ENCODE results near the gene RAB7B. TPM values are rescaled to one million over a fixed set of nuclear protein-coding genes. Genes with fewer than 3 reads are reported as not detected.

RAB7B gene
- total and polyA plus RNA-seq, 2 experiments from 2014 or later, result 7.1 to 7.6 TPM

DNA sequence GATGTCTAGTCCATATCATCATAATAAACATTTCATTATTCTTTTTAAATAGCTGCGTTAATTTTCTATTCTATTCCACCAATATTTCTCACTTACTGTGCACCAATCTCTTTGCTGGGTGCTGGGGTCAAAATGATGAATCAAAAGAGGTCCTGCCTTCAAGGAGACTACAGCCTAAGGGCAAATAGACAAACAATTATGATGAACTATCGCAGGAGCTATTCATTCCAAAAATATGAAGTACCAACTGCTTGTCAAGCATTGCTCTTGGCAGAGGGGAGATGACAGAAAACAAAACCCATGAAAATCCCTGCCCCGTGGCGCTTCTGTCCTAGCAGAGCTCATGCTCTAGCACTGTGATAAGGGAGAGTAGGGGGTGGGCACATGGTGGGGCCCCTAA, 31.1 kb downstream of the RAB7B start:
- Histone ChIP-seq H3K27ac (no peak overlapping the region), H3F3A (ENCODE audit: insufficient read depth) (no peaks in the 10 kb centered on the region; the same call in 1 of the 2 replicates), H3K9ac (no peak overlapping the region), H3K4me1 (ENCODE audit: insufficient read depth) (peaks cover 17% of the 10 kb centered on the region), H3K9me3 (ENCODE audit: low read depth) (no peaks in the 10 kb centered on the region), H3K9me2 (ENCODE audit: insufficient read depth) (no peaks in the 10 kb centered on the region), H2AFZ (no peak overlapping the region), H3K36me3 (ENCODE audit: low read depth) (no peaks in the 10 kb centered on the region), H3K79me2 (ENCODE audit: insufficient read depth) (no peaks in the 10 kb centered on the region), H4K20me1 (ENCODE audit: insufficient read depth) (no peaks in the 10 kb centered on the region), H3K4me3 (no peak overlapping the region), H3K27me3 (replicated peaks; ENCODE audit: insufficient read depth) (no peaks in the 10 kb centered on the region), H3K4me2 (ENCODE audit: unreplicated experiment) (no peak overlapping the region)
- 78 to 84% methylated on average over 4 of the region's 4 CpGs for WGBS, 2 experiments (ENCODE audit: low coverage in 1 of 2, low lambda C conversion rate in 2 of 2, missing lambda C conversion rate in 2 of 2)
- TF ChIP-seq EZH2 (IDR thresholded peaks at IDR 0.05; ENCODE audit: insufficient read depth, poor library complexity, severe bottlenecking) (no peak), EZH2phosphoT487 (IDR thresholded peaks at IDR 0.05; ENCODE audit: insufficient read depth, low read depth) (no peak)
- DNase-seq, result no peak
- in situ Hi-C loops (cut with MboI), result no loop called here

DNA sequence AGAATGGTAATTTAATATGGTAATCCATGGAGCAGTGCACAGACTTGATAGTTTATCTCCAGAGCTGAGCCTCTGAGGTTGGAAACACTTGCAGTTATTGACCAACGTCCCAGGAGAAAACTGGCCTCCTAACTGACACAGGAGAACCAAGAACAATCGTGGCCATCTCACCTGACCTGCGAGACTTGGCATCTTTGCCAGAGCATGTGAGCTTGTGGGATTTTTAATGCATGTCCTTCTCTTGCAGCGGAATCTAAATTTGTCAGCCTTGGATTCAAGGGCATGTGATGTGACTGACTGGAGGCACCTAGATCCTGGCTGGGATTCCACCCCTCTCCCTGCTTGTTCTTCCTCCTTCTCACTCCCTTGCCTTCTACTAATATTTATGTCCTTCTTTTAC, 32.1 kb downstream of the RAB7B start:
- TF ChIP-seq EZH2 (IDR thresholded peaks at IDR 0.05; ENCODE audit: insufficient read depth, poor library complexity, severe bottlenecking) (no peak), EZH2phosphoT487 (IDR thresholded peaks at IDR 0.05; ENCODE audit: insufficient read depth, low read depth) (no peak)
- Histone ChIP-seq H3K9me2 (ENCODE audit: insufficient read depth) (no peaks in the 10 kb centered on the region), H3K4me1 (ENCODE audit: insufficient read depth) (peaks cover 10% of the 10 kb centered on the region), H3K4me3 (no peak overlapping the region), H3K79me2 (ENCODE audit: insufficient read depth) (no peaks in the 10 kb centered on the region), H3K27me3 (replicated peaks; ENCODE audit: insufficient read depth) (no peaks in the 10 kb centered on the region), H3K36me3 (ENCODE audit: low read depth) (no peaks in the 10 kb centered on the region), H3K4me2 (ENCODE audit: unreplicated experiment) (no peak overlapping the region), H3K9ac (no peak overlapping the region), H3K27ac (no peak overlapping the region), H2AFZ (no peak overlapping the region), H3K9me3 (ENCODE audit: low read depth) (no peaks in the 10 kb centered on the region), H4K20me1 (ENCODE audit: insufficient read depth) (no peaks in the 10 kb centered on the region), H3F3A (ENCODE audit: insufficient read depth) (no peaks in the 10 kb centered on the region; the same call in 1 of the 2 replicates)
- no peak for DNase-seq
- in situ Hi-C loops (cut with MboI), result no loop called here
- 79 to 82% methylated on average over 4 of the region's 4 CpGs for WGBS, 2 experiments (ENCODE audit: low coverage in 1 of 2, low lambda C conversion rate in 2 of 2, missing lambda C conversion rate in 2 of 2)

DNA sequence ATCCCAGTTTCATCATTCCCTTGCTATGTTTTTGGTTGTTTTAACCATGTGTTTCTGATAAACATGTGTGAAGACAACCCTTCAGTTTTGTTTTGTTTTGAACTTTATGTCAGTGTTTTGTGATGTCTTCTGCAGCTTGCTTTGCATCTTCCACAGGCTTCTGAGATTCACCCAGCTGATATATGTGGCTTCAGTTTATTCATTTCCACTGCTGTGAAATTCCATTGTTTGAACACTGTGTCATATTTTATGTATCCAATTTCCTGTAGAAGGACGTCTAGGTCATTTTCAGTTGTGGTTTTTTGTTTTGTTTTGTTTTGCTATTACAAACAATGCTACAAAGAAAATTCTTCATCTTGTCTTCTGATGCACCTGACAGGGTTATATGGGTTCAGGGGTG, 32.7 kb downstream of the RAB7B start:
- Histone ChIP-seq H2AFZ (no peak overlapping the region), H3K4me3 (no peak overlapping the region), H3K9ac (no peak overlapping the region), H3K4me1 (ENCODE audit: insufficient read depth) (peaks cover 10% of the 10 kb centered on the region), H3F3A (ENCODE audit: insufficient read depth) (no peaks in the 10 kb centered on the region; the same call in 1 of the 2 replicates), H3K27me3 (replicated peaks; ENCODE audit: insufficient read depth) (no peaks in the 10 kb centered on the region), H3K9me3 (ENCODE audit: low read depth) (no peaks in the 10 kb centered on the region), H3K36me3 (ENCODE audit: low read depth) (no peaks in the 10 kb centered on the region), H3K27ac (no peak overlapping the region), H3K79me2 (ENCODE audit: insufficient read depth) (no peaks in the 10 kb centered on the region), H3K4me2 (ENCODE audit: unreplicated experiment) (no peak overlapping the region), H4K20me1 (ENCODE audit: insufficient read depth) (no peaks in the 10 kb centered on the region), H3K9me2 (ENCODE audit: insufficient read depth) (no peaks in the 10 kb centered on the region)
- in situ Hi-C loops (cut with MboI), result no loop called here
- WGBS, 2 experiments (ENCODE audit: low coverage in 1 of 2, low lambda C conversion rate in 2 of 2, missing lambda C conversion rate in 2 of 2), result 0% methylated on average over 1 of the region's 1 CpG
- TF ChIP-seq EZH2 (IDR thresholded peaks at IDR 0.05; ENCODE audit: insufficient read depth, poor library complexity, severe bottlenecking) (no peak), EZH2phosphoT487 (IDR thresholded peaks at IDR 0.05; ENCODE audit: insufficient read depth, low read depth) (no peak)
- DNase-seq, result no peak

DNA sequence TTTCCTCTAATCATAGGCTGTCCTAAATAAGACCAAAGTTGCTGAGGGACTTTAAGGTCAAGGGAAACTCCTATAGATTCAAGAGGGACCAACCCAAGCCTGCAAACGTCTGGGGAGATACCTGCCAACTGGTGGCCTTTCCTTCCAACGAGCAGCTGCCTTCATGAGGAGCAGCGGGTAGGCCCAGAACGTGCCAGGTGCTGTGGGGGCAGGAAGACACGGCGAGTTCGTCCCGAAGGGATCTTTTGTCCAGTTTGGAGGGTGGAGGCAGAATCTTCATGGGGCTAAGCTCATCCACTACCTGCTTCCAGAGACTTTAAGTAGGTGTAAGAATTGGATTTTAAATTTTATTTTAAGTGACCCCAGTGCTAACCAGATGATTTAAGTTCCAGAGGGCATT, 34.0 kb downstream of the RAB7B start:
- Histone ChIP-seq H3K4me1 (ENCODE audit: insufficient read depth) (peaks cover 10% of the 10 kb centered on the region), H3K9ac (no peak overlapping the region), H3K9me3 (ENCODE audit: low read depth) (no peaks in the 10 kb centered on the region), H3K4me3 (no peak overlapping the region), H3K27ac (no peak overlapping the region), H3K4me2 (ENCODE audit: unreplicated experiment) (no peak overlapping the region), H2AFZ (no peak overlapping the region), H3K36me3 (ENCODE audit: low read depth) (no peaks in the 10 kb centered on the region), H3K9me2 (ENCODE audit: insufficient read depth) (no peaks in the 10 kb centered on the region), H4K20me1 (ENCODE audit: insufficient read depth) (no peaks in the 10 kb centered on the region), H3K27me3 (replicated peaks; ENCODE audit: insufficient read depth) (no peaks in the 10 kb centered on the region), H3K79me2 (ENCODE audit: insufficient read depth) (no peaks in the 10 kb centered on the region), H3F3A (ENCODE audit: insufficient read depth) (peaks cover 3% of the 10 kb centered on the region)
- WGBS, 2 experiments (ENCODE audit: low coverage in 1 of 2, low lambda C conversion rate in 2 of 2, missing lambda C conversion rate in 2 of 2), result 87 to 88% methylated on average over 8 of the region's 8 CpGs
- no peak for DNase-seq
- no peak for TF ChIP-seq EZH2 (IDR thresholded peaks at IDR 0.05; ENCODE audit: insufficient read depth, poor library complexity, severe bottlenecking)
- no peak for TF ChIP-seq EZH2phosphoT487 (IDR thresholded peaks at IDR 0.05; ENCODE audit: insufficient read depth, low read depth)
- in situ Hi-C loops (cut with MboI), result loop anchor here (5.0 kb wide), 1 partner anchor 47 kb away; no protein-coding TSS in a partner anchor

All from GM23248 (cell line).